HEK293 (cell line): ENCODE measurements around the gene NECTIN1.

ENCODE experiments used
- CTCF ChIA-PET: fragments of 350-600 bp; formaldehyde crosslinking; extraction: SDS; loops from one replicate; lab custom pipeline; 2021; ENCODE audit warnings: antibody characterized with exemption; lab: Yijun Ruan, JAX
- POLR2A ChIA-PET: fragments of 300-600 bp; formaldehyde crosslinking; extraction: SDS; loops from one replicate; lab custom pipeline; 2020; ENCODE audit warnings: antibody characterized with exemption, inconsistent platforms; lab: Yijun Ruan, JAX
- H3K27ac ChIP-seq: fragments of 200-500 bp; sonication (Bioruptor generic); 2 replicates; pipeline ENCODE4 v1.5.1; 2014; ENCODE audit warnings: low read depth, low read length, control low read depth, inconsistent platforms; ENCODE audit errors: extremely low read depth
- H3K36me3 ChIP-seq, 2 experiments: fragments of 200-500 bp in 1 of 2; sonication (Bioruptor generic) in 1 of 2; 1 replicate in 1 of 2; 2 replicates in 1 of 2; pipeline ENCODE4 v1.5.1; 2014 to 2017; ENCODE audit warnings: inconsistent platforms in 2 of 2, low read length in 2 of 2; ENCODE audit not compliant: control insufficient read depth in 2 of 2, insufficient read depth in 1 of 2
- H3K4me1 ChIP-seq: fragments of 200-500 bp; sonication (Bioruptor generic); 2 replicates; pipeline ENCODE4 v1.5.1; 2014; ENCODE audit warnings: mild to moderate bottlenecking, low read length, inconsistent platforms; ENCODE audit not compliant: control insufficient read depth, insufficient read depth
- H3K4me3 ChIP-seq: 2 replicates; pipeline ENCODE4 v1.5.1; 2011; ENCODE audit warnings: low read depth, mild to moderate bottlenecking, control low read depth, low read length, moderate library complexity
- H3K9me3 ChIP-seq: fragments of 200-500 bp; sonication (Bioruptor generic); 2 replicates; pipeline ENCODE4 v1.5.1; 2014; ENCODE audit warnings: low read depth, low read length, inconsistent platforms; ENCODE audit not compliant: control insufficient read depth, insufficient read depth
- BCL11A ChIP-seq: fragments of 450-650 bp; formaldehyde crosslinking; IDR thresholded peaks from 2 replicates; pipeline ENCODE4 v1.5.1; 2016; ENCODE audit warnings: low read depth, missing biosample characterization, missing genetic modification characterization
- GLI4 ChIP-seq: fragments of 450-650 bp; formaldehyde crosslinking; IDR thresholded peaks from 2 replicates; pipeline ENCODE4 v1.5.1; 2016; ENCODE audit warnings: missing biosample characterization, missing genetic modification characterization
- TCF7L2 ChIP-seq: IDR thresholded peaks from 2 replicates; pipeline ENCODE4 v1.6.1; 2011; ENCODE audit warnings: low read depth, mild to moderate bottlenecking, inconsistent platforms, low read length, moderate library complexity, borderline replicate concordance
- YY1 ChIP-seq: fragments of 450-650 bp; formaldehyde crosslinking; IDR thresholded peaks from 2 replicates; pipeline ENCODE4 v1.5.1; 2018; ENCODE audit warnings: missing biosample characterization, missing genetic modification characterization
- ZBTB8A ChIP-seq: fragments of 450-650 bp; formaldehyde crosslinking; IDR thresholded peaks from 2 replicates; pipeline ENCODE4 v1.5.1; 2016; ENCODE audit warnings: missing biosample characterization, missing genetic modification characterization
- ZFP3 ChIP-seq: fragments of 450-650 bp; formaldehyde crosslinking; IDR thresholded peaks from 2 replicates; pipeline ENCODE4 v1.5.1; 2016; ENCODE audit warnings: low read depth, missing biosample characterization, missing genetic modification characterization
- ZFP41 ChIP-seq: fragments of 450-650 bp; formaldehyde crosslinking; IDR thresholded peaks from 2 replicates; pipeline ENCODE4 v1.5.1; 2016; ENCODE audit warnings: missing biosample characterization, missing genetic modification characterization, borderline replicate concordance
- ZNF426 ChIP-seq: fragments of 450-650 bp; formaldehyde crosslinking; IDR thresholded peaks from 2 replicates; pipeline ENCODE4 v1.5.1; 2017; ENCODE audit warnings: missing biosample characterization, missing genetic modification characterization, mild to moderate bottlenecking, inconsistent platforms, moderate library complexity
- ZNF473 ChIP-seq: fragments of 450-650 bp; formaldehyde crosslinking; IDR thresholded peaks from 2 replicates; pipeline ENCODE4 v1.5.1; 2017; ENCODE audit warnings: missing biosample characterization, missing genetic modification characterization
- ZNF555 ChIP-seq: fragments of 450-650 bp; formaldehyde crosslinking; conservative IDR thresholded peaks from 2 replicates; pipeline ENCODE4 v1.5.1; 2017; ENCODE audit warnings: missing biosample characterization, mild to moderate bottlenecking, missing genetic modification characterization, inconsistent platforms
- ZNF585B ChIP-seq: fragments of 450-650 bp; formaldehyde crosslinking; IDR thresholded peaks from 2 replicates; pipeline ENCODE4 v1.5.1; 2016; ENCODE audit warnings: missing biosample characterization, missing genetic modification characterization
- ZNF660 ChIP-seq: fragments of 450-650 bp; IDR thresholded peaks from 2 replicates; pipeline ENCODE4 v1.5.1; 2018; ENCODE audit warnings: missing biosample characterization, mild to moderate bottlenecking, missing genetic modification characterization
- ZNF747 ChIP-seq: fragments of 450-650 bp; formaldehyde crosslinking; IDR thresholded peaks from 2 replicates; pipeline ENCODE4 v1.5.1; 2016; ENCODE audit warnings: missing biosample characterization, missing genetic modification characterization
- ZNF791 ChIP-seq: fragments of 450-650 bp; formaldehyde crosslinking; IDR thresholded peaks from 2 replicates; pipeline ENCODE4 v1.5.1; 2016; ENCODE audit warnings: missing biosample characterization, missing genetic modification characterization
- ZNF830 ChIP-seq: fragments of 450-650 bp; IDR thresholded peaks from 2 replicates; pipeline ENCODE4 v1.5.0; 2018; ENCODE audit warnings: missing biosample characterization, missing genetic modification characterization, low read depth, mild to moderate bottlenecking, moderate library complexity
- ZSCAN16 ChIP-seq: fragments of 450-650 bp; formaldehyde crosslinking; IDR thresholded peaks from 2 replicates; pipeline ENCODE4 v1.5.1; 2016; ENCODE audit warnings: missing biosample characterization, missing genetic modification characterization
- ZXDB ChIP-seq: fragments of 450-650 bp; formaldehyde crosslinking; IDR thresholded peaks from 2 replicates; pipeline ENCODE4 v1.5.1; 2016; ENCODE audit warnings: missing biosample characterization, missing genetic modification characterization
- TF ChIP-seq, protein P1 (sequence below): fragments of 450-650 bp; formaldehyde crosslinking; IDR thresholded peaks from 2 replicates; pipeline ENCODE4 v1.5.1; 2016; ENCODE audit warnings: missing biosample characterization, missing genetic modification characterization, low read depth
- TF ChIP-seq, protein P2 (sequence below): fragments of 450-650 bp; formaldehyde crosslinking; conservative IDR thresholded peaks from 2 replicates; pipeline ENCODE4 v1.5.1; 2016; ENCODE audit warnings: low read depth, missing biosample characterization, missing genetic modification characterization
- TF ChIP-seq, protein P3 (sequence below): fragments of 450-650 bp; formaldehyde crosslinking; IDR thresholded peaks from 2 replicates; pipeline ENCODE4 v1.5.1; 2016; ENCODE audit warnings: missing biosample characterization, missing genetic modification characterization
- TF ChIP-seq, protein P4 (sequence below): fragments of 450-650 bp; formaldehyde crosslinking; IDR thresholded peaks from 2 replicates; pipeline ENCODE4 v1.5.1; 2016; ENCODE audit warnings: missing biosample characterization, missing genetic modification characterization

NECTIN1 gene

DNA sequence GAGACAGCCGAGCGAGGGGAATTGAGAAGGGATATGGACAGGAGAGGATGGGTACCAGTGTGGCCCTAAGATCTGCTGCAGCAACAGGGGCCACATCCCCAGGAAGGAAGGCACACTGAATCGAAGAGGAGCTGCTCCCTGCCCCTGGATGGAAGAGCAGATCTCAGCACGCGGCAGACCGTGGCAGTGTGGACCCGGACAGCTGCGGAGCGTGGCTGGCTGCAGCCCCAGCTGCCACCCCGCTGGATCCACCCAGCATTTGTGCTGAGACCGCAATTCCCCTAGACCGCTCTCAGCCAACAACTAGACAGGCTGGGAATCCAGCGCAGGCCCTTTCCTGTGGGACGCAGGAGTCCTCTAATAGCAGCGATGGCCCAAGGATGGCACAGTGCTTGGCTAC is 94.7 kb downstream of the NECTIN1 start (continued):
- TF ChIP-seq, protein P1, sequence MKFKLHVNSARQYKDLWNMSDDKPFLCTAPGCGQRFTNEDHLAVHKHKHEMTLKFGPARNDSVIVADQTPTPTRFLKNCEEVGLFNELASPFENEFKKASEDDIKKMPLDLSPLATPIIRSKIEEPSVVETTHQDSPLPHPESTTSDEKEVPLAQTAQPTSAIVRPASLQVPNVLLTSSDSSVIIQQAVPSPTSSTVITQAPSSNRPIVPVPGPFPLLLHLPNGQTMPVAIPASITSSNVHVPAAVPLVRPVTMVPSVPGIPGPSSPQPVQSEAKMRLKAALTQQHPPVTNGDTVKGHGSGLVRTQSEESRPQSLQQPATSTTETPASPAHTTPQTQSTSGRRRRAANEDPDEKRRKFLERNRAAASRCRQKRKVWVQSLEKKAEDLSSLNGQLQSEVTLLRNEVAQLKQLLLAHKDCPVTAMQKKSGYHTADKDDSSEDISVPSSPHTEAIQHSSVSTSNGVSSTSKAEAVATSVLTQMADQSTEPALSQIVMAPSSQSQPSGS (tag by site-specific recombination) = no peak
- TF ChIP-seq ZNF426 (tag by site-specific recombination) (no peak), GLI4 (tag by site-specific recombination) (no peak), ZNF585B (tag by site-specific recombination) (no peak), TCF7L2 (no peak), ZNF747 (no peak), ZBTB8A (tag by site-specific recombination) (no peak)

DNA sequence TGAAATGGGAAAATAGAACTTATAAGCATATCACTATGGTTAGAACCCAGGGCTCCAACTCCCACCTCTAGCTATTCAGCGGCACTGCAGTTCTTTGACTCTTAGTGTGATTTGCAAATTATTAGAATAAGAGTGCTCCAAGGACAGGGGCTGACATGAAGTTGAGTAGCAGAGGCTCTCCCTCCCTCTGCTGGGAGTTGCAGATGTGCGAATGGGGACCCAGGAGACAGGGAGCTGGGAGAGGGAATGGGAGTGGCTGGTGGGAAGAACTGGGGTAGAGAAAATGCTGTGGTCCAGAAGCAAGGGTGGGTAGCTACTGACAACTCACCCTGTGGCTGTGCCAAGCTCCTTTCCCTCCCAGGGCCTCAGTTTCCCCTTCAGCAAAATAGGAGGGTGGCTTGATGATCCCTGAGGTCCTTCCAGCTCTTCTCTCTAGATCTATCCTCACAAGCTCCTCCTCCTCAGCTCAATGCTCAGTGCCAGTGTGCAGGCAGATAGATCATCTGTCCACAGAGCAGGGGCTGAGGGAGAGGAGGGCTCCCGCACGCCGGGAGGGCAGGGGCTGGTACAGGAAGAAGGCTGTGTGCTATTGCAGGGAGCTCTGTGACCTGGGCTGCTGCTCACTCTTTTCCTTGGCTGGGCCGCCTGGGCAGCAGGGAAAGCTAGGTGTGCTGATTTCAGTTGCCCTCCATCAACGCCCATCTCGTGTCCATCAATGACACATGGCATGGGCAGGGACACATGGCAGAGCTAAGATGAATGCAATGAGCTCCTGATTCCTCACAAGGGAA is 99.0 kb downstream of the NECTIN1 start:
- Histone ChIP-seq H3K27ac (no peak overlapping the region), H3K4me1 (no peaks in the 10 kb centered on the region), H3K4me3 (no peak overlapping the region), H3K36me3 (no peaks in the 10 kb centered on the region), H3K9me3 (no peaks in the 10 kb centered on the region)
- CTCF ChIA-PET = interaction anchor here (0.6 to 1.9 kb wide), 4 partner anchors 10 to 101 kb away, joined by 3 to 11 read pairs (median 4); no protein-coding TSS in a partner anchor
- POLR2A ChIA-PET = no interaction called here
- no peak for TF ChIP-seq ZXDB
- no peak for TF ChIP-seq ZFP3 (tag by site-specific recombination)
- TF ChIP-seq ZNF473 (tag by site-specific recombination) = no peak
- TF ChIP-seq BCL11A = no peak
- TF ChIP-seq ZFP41 (tag by site-specific recombination) = no peak
- TF ChIP-seq ZNF791 (tag by site-specific recombination) = no peak
- TF ChIP-seq ZSCAN16 = no peak
- TF ChIP-seq, protein P2, sequence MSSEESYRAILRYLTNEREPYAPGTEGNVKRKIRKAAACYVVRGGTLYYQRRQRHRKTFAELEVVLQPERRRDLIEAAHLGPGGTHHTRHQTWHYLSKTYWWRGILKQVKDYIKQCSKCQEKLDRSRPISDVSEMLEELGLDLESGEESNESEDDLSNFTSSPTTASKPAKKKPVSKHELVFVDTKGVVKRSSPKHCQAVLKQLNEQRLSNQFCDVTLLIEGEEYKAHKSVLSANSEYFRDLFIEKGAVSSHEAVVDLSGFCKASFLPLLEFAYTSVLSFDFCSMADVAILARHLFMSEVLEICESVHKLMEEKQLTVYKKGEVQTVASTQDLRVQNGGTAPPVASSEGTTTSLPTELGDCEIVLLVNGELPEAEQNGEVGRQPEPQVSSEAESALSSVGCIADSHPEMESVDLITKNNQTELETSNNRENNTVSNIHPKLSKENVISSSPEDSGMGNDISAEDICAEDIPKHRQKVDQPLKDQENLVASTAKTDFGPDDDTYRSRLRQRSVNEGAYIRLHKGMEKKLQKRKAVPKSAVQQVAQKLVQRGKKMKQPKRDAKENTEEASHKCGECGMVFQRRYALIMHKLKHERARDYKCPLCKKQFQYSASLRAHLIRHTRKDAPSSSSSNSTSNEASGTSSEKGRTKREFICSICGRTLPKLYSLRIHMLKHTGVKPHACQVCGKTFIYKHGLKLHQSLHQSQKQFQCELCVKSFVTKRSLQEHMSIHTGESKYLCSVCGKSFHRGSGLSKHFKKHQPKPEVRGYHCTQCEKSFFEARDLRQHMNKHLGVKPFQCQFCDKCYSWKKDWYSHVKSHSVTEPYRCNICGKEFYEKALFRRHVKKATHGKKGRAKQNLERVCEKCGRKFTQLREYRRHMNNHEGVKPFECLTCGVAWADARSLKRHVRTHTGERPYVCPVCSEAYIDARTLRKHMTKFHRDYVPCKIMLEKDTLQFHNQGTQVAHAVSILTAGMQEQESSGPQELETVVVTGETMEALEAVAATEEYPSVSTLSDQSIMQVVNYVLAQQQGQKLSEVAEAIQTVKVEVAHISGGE (tag by site-specific recombination) = no peak
- no peak for TF ChIP-seq ZNF555 (tag by site-specific recombination)
- TF ChIP-seq, protein P3, sequence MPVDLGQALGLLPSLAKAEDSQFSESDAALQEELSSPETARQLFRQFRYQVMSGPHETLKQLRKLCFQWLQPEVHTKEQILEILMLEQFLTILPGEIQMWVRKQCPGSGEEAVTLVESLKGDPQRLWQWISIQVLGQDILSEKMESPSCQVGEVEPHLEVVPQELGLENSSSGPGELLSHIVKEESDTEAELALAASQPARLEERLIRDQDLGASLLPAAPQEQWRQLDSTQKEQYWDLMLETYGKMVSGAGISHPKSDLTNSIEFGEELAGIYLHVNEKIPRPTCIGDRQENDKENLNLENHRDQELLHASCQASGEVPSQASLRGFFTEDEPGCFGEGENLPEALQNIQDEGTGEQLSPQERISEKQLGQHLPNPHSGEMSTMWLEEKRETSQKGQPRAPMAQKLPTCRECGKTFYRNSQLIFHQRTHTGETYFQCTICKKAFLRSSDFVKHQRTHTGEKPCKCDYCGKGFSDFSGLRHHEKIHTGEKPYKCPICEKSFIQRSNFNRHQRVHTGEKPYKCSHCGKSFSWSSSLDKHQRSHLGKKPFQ (tag by site-specific recombination) = no peak
- TF ChIP-seq, protein P4, sequence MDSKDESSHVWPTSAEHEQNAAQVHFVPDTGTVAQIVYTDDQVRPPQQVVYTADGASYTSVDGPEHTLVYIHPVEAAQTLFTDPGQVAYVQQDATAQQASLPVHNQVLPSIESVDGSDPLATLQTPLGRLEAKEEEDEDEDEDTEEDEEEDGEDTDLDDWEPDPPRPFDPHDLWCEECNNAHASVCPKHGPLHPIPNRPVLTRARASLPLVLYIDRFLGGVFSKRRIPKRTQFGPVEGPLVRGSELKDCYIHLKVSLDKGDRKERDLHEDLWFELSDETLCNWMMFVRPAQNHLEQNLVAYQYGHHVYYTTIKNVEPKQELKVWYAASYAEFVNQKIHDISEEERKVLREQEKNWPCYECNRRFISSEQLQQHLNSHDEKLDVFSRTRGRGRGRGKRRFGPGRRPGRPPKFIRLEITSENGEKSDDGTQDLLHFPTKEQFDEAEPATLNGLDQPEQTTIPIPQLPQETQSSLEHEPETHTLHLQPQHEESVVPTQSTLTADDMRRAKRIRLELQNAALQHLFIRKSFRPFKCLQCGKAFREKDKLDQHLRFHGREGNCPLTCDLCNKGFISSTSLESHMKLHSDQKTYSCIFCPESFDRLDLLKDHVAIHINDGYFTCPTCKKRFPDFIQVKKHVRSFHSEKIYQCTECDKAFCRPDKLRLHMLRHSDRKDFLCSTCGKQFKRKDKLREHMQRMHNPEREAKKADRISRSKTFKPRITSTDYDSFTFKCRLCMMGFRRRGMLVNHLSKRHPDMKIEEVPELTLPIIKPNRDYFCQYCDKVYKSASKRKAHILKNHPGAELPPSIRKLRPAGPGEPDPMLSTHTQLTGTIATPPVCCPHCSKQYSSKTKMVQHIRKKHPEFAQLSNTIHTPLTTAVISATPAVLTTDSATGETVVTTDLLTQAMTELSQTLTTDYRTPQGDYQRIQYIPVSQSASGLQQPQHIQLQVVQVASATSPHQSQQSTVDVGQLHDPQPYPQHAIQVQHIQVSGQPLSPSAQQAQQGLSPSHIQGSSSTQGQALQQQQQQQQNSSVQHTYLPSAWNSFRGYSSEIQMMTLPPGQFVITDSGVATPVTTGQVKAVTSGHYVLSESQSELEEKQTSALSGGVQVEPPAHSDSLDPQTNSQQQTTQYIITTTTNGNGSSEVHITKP (tag by site-specific recombination) = no peak
- no peak for TF ChIP-seq ZNF830 (tag by site-specific recombination)
- TF ChIP-seq ZNF660 = no peak
- no peak for TF ChIP-seq YY1 (tag by site-specific recombination)
